H9 (cell line): Measurements from ENCODE around the gene INHBC. TPM values are rescaled to one million over a fixed set of nuclear protein-coding genes. Genes with fewer than 3 reads are reported as not detected.

ENCODE experiments used
- DNase-seq: peaks from one replicate; pipeline ENCODE4 v3.0.0-alpha.2; 2017
- H2AFZ ChIP-seq: one replicate; pipeline ENCODE4 v1.6.1; 2013; ENCODE audit warnings: mild to moderate bottlenecking, low read length, control low read depth, moderate library complexity
- H2AK5ac ChIP-seq: 2 replicates; pipeline ENCODE4 v1.6.1; 2013; ENCODE audit warnings: low read length, control low read depth, mixed read lengths; ENCODE audit not compliant: insufficient read length
- H2BK120ac ChIP-seq: one replicate; pipeline ENCODE4 v1.6.1; 2013; ENCODE audit warnings: low read depth, mild to moderate bottlenecking, low read length, control low read depth, inconsistent platforms; ENCODE audit not compliant: poor library complexity, severe bottlenecking
- H2BK12ac ChIP-seq: 2 replicates; pipeline ENCODE4 v1.6.1; 2013; ENCODE audit warnings: low read length, control low read depth, mixed read lengths, low read depth; ENCODE audit not compliant: insufficient read length
- H2BK15ac ChIP-seq: 2 replicates; pipeline ENCODE4 v1.6.1; 2013; ENCODE audit warnings: low read depth, low read length, control low read depth
- H2BK20ac ChIP-seq: one replicate; pipeline ENCODE4 v1.6.1; 2013; ENCODE audit warnings: low read depth, mild to moderate bottlenecking, low read length, control low read depth, inconsistent platforms; ENCODE audit not compliant: poor library complexity, severe bottlenecking
- H2BK5ac ChIP-seq: 2 replicates; pipeline ENCODE4 v1.6.1; 2013; ENCODE audit warnings: low read length, control low read depth, mixed read lengths; ENCODE audit not compliant: insufficient read length
- H3K14ac ChIP-seq: 2 replicates; pipeline ENCODE4 v1.6.1; 2013; ENCODE audit warnings: low read length, control low read depth; ENCODE audit not compliant: insufficient read depth
- H3K18ac ChIP-seq: 2 replicates; pipeline ENCODE4 v1.6.1; 2013; ENCODE audit warnings: low read depth, mild to moderate bottlenecking, mixed read lengths, low read length, control low read depth; ENCODE audit not compliant: insufficient read length
- H3K23ac ChIP-seq: 2 replicates; pipeline ENCODE4 v1.6.1; 2013; ENCODE audit warnings: low read length, control low read depth, mixed read lengths, low read depth; ENCODE audit not compliant: insufficient read length
- H3K23me2 ChIP-seq: 2 replicates; pipeline ENCODE4 v1.6.1; 2013; ENCODE audit warnings: low read depth, mild to moderate bottlenecking, mixed read lengths, low read length, control low read depth; ENCODE audit not compliant: insufficient read length, poor library complexity, severe bottlenecking
- H3K27ac ChIP-seq: 2 replicates; pipeline ENCODE4 v1.5.1; 2013; ENCODE audit warnings: low read length, control low read depth, mixed read lengths, low read depth; ENCODE audit not compliant: insufficient read length
- H3K27me3 ChIP-seq: 2 replicates; pipeline ENCODE4 v1.6.1; 2013; ENCODE audit warnings: low read length, control low read depth, inconsistent platforms; ENCODE audit not compliant: insufficient read depth
- H3K4ac ChIP-seq: 2 replicates; pipeline ENCODE4 v1.6.1; 2013; ENCODE audit warnings: low read depth, mild to moderate bottlenecking, control low read depth, inconsistent platforms, low read length, moderate library complexity
- H3K4me1 ChIP-seq: 2 replicates; pipeline ENCODE4 v1.6.1; 2013; ENCODE audit warnings: low read length, control low read depth, inconsistent platforms; ENCODE audit not compliant: insufficient read depth
- H3K4me2 ChIP-seq: 2 replicates; pipeline ENCODE4 v1.6.1; 2013; ENCODE audit warnings: low read length, control low read depth, mixed read lengths; ENCODE audit not compliant: insufficient read length, insufficient read depth
- H3K56ac ChIP-seq: 2 replicates; pipeline ENCODE4 v1.6.1; 2013; ENCODE audit warnings: low read depth, mild to moderate bottlenecking, mixed read lengths, low read length, control low read depth; ENCODE audit not compliant: insufficient read length
- H3K79me1 ChIP-seq: 2 replicates; pipeline ENCODE4 v1.6.1; 2013; ENCODE audit warnings: low read depth, mild to moderate bottlenecking, moderate library complexity, low read length, control low read depth, inconsistent platforms; ENCODE audit not compliant: insufficient read depth, poor library complexity, severe bottlenecking
- H3K79me2 ChIP-seq: 2 replicates; pipeline ENCODE4 v1.6.1; 2013; ENCODE audit warnings: low read length, control low read depth, inconsistent platforms; ENCODE audit not compliant: insufficient read depth
- H3K9ac ChIP-seq: 2 replicates; pipeline ENCODE4 v1.6.1; 2013; ENCODE audit warnings: low read length, control low read depth, mixed read lengths; ENCODE audit not compliant: insufficient read length; ENCODE audit errors: extremely low read depth
- H3K9me3 ChIP-seq: one replicate; pipeline ENCODE4 v1.6.1; 2013; ENCODE audit warnings: low read depth, low read length, inconsistent platforms; ENCODE audit not compliant: control insufficient read depth
- H3T11ph ChIP-seq: one replicate; pipeline ENCODE4 v1.6.1; 2013; ENCODE audit warnings: mild to moderate bottlenecking, low read length, control low read depth, inconsistent platforms
- H4K20me1 ChIP-seq: one replicate; pipeline ENCODE4 v1.6.1; 2013; ENCODE audit not compliant: control insufficient read depth, insufficient read length, insufficient read depth
- H4K5ac ChIP-seq: 2 replicates; pipeline ENCODE4 v1.6.1; 2013; ENCODE audit warnings: low read depth, mild to moderate bottlenecking, mixed read lengths, low read length, control low read depth; ENCODE audit not compliant: insufficient read length
- H4K8ac ChIP-seq: replicated peaks from 2 replicates; pipeline ENCODE4 v1.6.1; 2013; ENCODE audit warnings: low read length, control low read depth, mixed read lengths, low read depth; ENCODE audit not compliant: insufficient read length
- H4K91ac ChIP-seq: 2 replicates; pipeline ENCODE4 v1.6.1; 2013; ENCODE audit warnings: low read depth, mild to moderate bottlenecking, moderate library complexity, mixed read lengths, low read length, control low read depth; ENCODE audit not compliant: insufficient read length
- H3K27ac Mint-ChIP-seq, 3 experiments: 2 replicates in 2 of 3; 3 replicates in 1 of 3; pipeline ENCODE4 v1.8.0; 2020 to 2021; ENCODE audit warnings: mixed read lengths in 3 of 3, mild to moderate bottlenecking in 1 of 3, moderate library complexity in 1 of 3
- H3K27me3 Mint-ChIP-seq: 2 replicates; pipeline ENCODE4 v1.8.0; 2021; ENCODE audit warnings: low read depth, mild to moderate bottlenecking, moderate library complexity, mixed read lengths
- H3K36me3 Mint-ChIP-seq, 3 experiments: 2 replicates in 2 of 3; 3 replicates in 1 of 3; pipeline ENCODE4 v1.8.0; 2020 to 2021; ENCODE audit warnings: low read depth in 3 of 3, mixed read lengths in 3 of 3; ENCODE audit not compliant: insufficient read depth in 1 of 3
- H3K4me1 Mint-ChIP-seq, 2 experiments: 2 replicates each; pipeline ENCODE4 v1.8.0; 2020; ENCODE audit warnings: mixed read lengths in 2 of 2
- H3K4me3 Mint-ChIP-seq, 2 experiments: 2 replicates in 1 of 2; 3 replicates in 1 of 2; pipeline ENCODE4 v1.8.0; 2020 to 2021; ENCODE audit warnings: mild to moderate bottlenecking in 2 of 2, mixed read lengths in 2 of 2, moderate library complexity in 1 of 2
- H3K9me3 Mint-ChIP-seq, 2 experiments: 2 replicates in 1 of 2; 3 replicates in 1 of 2; pipeline ENCODE4 v1.8.0; 2020; ENCODE audit warnings: mild to moderate bottlenecking in 2 of 2, mixed read lengths in 2 of 2, moderate library complexity in 1 of 2
- WGBS: extraction: QIAGEN DNeasy Blood & Tissue Kit; methylation state at CpG from one replicate; pipeline ENCODE4 v1.1.7; 2013; ENCODE audit warnings: missing lambda C conversion rate, low lambda C conversion rate, mixed read lengths; ENCODE audit not compliant: insufficient read length; ENCODE audit errors: extremely low coverage; 5-methylcytosine and 5-hydroxymethylcytosine counted together
- total RNA-seq: library from RNA; stranded (reverse); gene quantifications from 2 replicates; pipeline ENCODE4 v1.2.1, GENCODE V29; 2021
- TF ChIP-seq, protein P1 (sequence below): fragments of 200-600 bp; sonication (generic); conservative IDR thresholded peaks from 3 replicates; pipeline ENCODE4 v1.8.0; 2021; ENCODE audit warnings: antibody characterized with exemption, mild to moderate bottlenecking

INHBC gene
- total RNA-seq, 1 experiment from 2014 or later: not detected

DNA sequence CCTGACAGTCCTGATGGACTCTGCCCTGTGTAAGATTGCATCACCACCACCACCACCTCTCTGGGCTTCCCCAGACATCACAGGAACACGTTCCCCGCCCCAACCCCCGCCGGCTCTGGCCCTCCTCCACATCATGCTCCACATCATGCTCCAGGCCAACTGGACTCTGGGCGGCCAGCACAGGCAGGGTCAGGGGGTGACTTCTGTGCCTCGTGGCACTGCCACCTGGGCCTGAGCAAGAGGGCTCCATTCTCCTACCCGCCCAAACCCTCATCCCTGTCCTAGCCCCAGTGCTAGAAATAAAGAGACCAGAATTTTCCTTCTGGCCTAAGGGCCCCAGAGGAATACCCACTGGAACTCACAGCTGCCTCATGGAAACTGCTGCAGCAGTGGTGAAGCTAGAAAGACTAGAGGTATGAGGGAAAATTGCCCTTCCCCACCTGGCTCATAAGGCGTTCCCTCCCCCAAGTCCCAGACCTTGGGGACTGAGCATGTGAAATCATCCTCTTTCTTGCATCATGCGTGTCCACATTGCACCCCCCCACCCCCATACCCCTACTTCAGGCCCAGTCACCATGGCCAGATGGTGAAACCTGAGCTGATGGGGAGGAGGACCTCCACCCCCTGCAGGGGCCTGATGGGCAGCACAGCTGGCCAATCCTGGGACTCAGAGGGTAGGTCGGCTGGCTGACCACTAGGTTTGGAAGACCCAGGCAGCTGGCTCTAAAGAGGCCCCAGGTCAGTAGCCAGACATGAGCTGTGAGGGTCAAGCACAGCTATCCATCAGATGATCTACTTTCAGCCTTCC is 20.2 kb downstream of the INHBC start, which contains the start of gene INHBE:
TSS of gene INHBE (plus strand) at position 742 of the 808 bp plus-strand sequence. CDS start 230 bp downstream, outside the sequence.
- H3K23ac ChIP-seq: no peak within 1 kb of the TSS
- peak within 1 kb of the TSS; percentile 7 for H2BK12ac ChIP-seq
- no peak within 1 kb of the TSS for H2AFZ ChIP-seq
- peak within 1 kb of the TSS; percentile 84 for H3K14ac ChIP-seq
- peak within 1 kb of the TSS; percentile 69 to 84 for H3K4me3 Mint-ChIP-seq
- H4K91ac ChIP-seq: no peak within 1 kb of the TSS
- no peaks in the 10 kb centered on the region for H4K20me1 ChIP-seq
- no peaks in the 10 kb centered on the region for H3K9me3 Mint-ChIP-seq
- peak within 1 kb of the TSS; percentile 96 for H2BK120ac ChIP-seq
- no peak within 1 kb of the TSS for H2BK15ac ChIP-seq
- peak within 1 kb of the TSS; percentile 1 for H3T11ph ChIP-seq
- TF ChIP-seq, protein P1, sequence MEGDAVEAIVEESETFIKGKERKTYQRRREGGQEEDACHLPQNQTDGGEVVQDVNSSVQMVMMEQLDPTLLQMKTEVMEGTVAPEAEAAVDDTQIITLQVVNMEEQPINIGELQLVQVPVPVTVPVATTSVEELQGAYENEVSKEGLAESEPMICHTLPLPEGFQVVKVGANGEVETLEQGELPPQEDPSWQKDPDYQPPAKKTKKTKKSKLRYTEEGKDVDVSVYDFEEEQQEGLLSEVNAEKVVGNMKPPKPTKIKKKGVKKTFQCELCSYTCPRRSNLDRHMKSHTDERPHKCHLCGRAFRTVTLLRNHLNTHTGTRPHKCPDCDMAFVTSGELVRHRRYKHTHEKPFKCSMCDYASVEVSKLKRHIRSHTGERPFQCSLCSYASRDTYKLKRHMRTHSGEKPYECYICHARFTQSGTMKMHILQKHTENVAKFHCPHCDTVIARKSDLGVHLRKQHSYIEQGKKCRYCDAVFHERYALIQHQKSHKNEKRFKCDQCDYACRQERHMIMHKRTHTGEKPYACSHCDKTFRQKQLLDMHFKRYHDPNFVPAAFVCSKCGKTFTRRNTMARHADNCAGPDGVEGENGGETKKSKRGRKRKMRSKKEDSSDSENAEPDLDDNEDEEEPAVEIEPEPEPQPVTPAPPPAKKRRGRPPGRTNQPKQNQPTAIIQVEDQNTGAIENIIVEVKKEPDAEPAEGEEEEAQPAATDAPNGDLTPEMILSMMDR: no peak
- H3K27me3 ChIP-seq: no peaks in the 10 kb centered on the region
- peak within 1 kb of the TSS; percentile 89 for H3K18ac ChIP-seq
- no peak within 1 kb of the TSS for H4K5ac ChIP-seq
- H3K9me3 ChIP-seq: no peaks in the 10 kb centered on the region
- peak; percentile 97 for DNase-seq
- H3K36me3 Mint-ChIP-seq: no peaks in the 10 kb centered on the region; a peak in 1 of 7 replicates
- H3K4me1 ChIP-seq: no peaks in the 10 kb centered on the region; the same call in 1 of the 2 replicates
- no CpG with 5 or more reads among the region's 10 CpGs for WGBS
- peak within 1 kb of the TSS; percentile 97 to 99 (median 97) for H3K27ac Mint-ChIP-seq
- no peak within 1 kb of the TSS for H2AK5ac ChIP-seq
- H3K27me3 Mint-ChIP-seq: peaks cover 1% of the 10 kb centered on the region
- H3K27ac ChIP-seq: no peak within 1 kb of the TSS
- H3K4me1 Mint-ChIP-seq: peaks cover 45 to 56% of the 10 kb centered on the region in 2 experiments
- no peak within 1 kb of the TSS for H3K56ac ChIP-seq
- H2BK5ac ChIP-seq: peak within 1 kb of the TSS; percentile 31
- H3K4me2 ChIP-seq: peak within 1 kb of the TSS; percentile 84
- H4K8ac ChIP-seq: no peak within 1 kb of the TSS
- H3K23me2 ChIP-seq: peaks cover 24% of the 10 kb centered on the region
- no peaks in the 10 kb centered on the region for H3K79me1 ChIP-seq
- peak within 1 kb of the TSS; percentile 68; the same call in 1 of the 2 replicates for H3K4ac ChIP-seq
- H3K9ac ChIP-seq: peak within 1 kb of the TSS; percentile 32
- H3K79me2 ChIP-seq: no peaks in the 10 kb centered on the region
- H2BK20ac ChIP-seq: no peak within 1 kb of the TSS
